ENCODE data around the gene PRIM2.

- TF ChIP-seq POLR2AphosphoS5 (IDR thresholded peaks at IDR 0.05; ENCODE audit: low read depth, low read length) (no peak), CTCF (IDR thresholded peaks at IDR 0.05) (no peak), SIN3A (IDR thresholded peaks at IDR 0.05; ENCODE audit: borderline replicate concordance, insufficient read depth, low read depth, low read length) (no peak)
Observed at GRCh38 chr6:57303931-57304681, 13.3 kb upstream of the PRIM2 start.

Data from Panc1 (cell line).